ENCODE data around the gene ZNF625. TPM values are rescaled to one million over a fixed set of nuclear protein-coding genes. Genes with fewer than 3 reads are reported as not detected.
A peak's percentile ranks its signal among the peaks of the same experiment; 100 is the strongest.

Gene ZNF625
- polyA plus RNA-seq, 1 of the 3 experiments (the other 2 are of a cell fraction) = 1.9 TPM

DNA sequence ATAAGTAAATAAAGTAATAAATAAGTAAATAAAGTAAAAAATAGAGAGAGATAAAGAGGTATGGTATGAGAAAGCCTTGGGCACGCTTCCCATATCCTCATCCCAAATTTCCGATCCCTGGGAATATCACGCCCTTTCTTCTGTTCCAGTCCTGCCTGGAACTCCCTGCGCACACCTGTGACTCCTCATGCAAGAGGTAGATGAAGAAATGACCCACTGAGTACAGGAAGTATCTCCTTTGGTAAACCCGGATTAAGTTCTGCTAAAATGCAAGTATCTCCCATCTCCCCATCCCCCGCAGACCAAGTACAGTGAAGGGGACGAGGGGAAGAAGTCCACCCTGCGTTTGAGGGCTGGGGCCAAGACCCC lies 6.0 kb upstream of the ZNF625 start:
- peak overlapping the region; percentile 99 for H2AFZ ChIP-seq (ENCODE audit: low read depth)
- H3K4me1 ChIP-seq (ENCODE audit: control insufficient read depth in 1 of 2, insufficient read depth in 2 of 2, low read depth in 1 of 2, low read length in 1 of 2) = peaks cover 7 to 11% of the 10 kb centered on the region in 2 experiments; a peak in 2 of 4 replicates
- peaks cover 0 to 12% of the 10 kb centered on the region in 2 experiments for H3K36me3 ChIP-seq (replicated peaks in 1 of 2; ENCODE audit: control insufficient read depth in 1 of 2, insufficient read depth in 2 of 2, low read length in 1 of 2)
- peaks cover 14% of the 10 kb centered on the region for H3F3A ChIP-seq (replicated peaks; ENCODE audit: insufficient read depth)
- peak overlapping the region; percentile 87 for H3K4me2 ChIP-seq
- H3K79me2 ChIP-seq (ENCODE audit: insufficient read depth) = peaks cover 44% of the 10 kb centered on the region
- no peak for DNase-seq
- WGBS (ENCODE audit: low lambda C conversion rate) = 5% methylated on average over 8 of the region's 8 CpGs
- H3K9me2 ChIP-seq = no peaks in the 10 kb centered on the region
- no peaks in the 10 kb centered on the region for H3K27me3 ChIP-seq (ENCODE audit: insufficient read depth)
- ChIA-PET CTCF (interaction anchor here (0.6 to 2.6 kb wide), 3 partner anchors 10 to 22 kb away, joined by 3 to 11 read pairs (median 4); partner anchors contain the start of gene ZNF20), POLR2A (interaction anchor here (0.7 to 1.6 kb wide), 4 partner anchors 127 to 278 kb away, joined by 3 to 7 read pairs (median 4); partner anchors contain the start of genes ZNF433, ZNF443 and ZNF563)
- peak overlapping the region; percentile 91 to 98 for H3K4me3 ChIP-seq (ENCODE audit: low read depth in 2 of 2, low read length in 1 of 2)
- H3K9me3 ChIP-seq = no peaks in the 10 kb centered on the region
- H3K9ac ChIP-seq = peak overlapping the region; percentile 96; the same call in 1 of the 2 replicates
- TF ChIP-seq POLR2AphosphoS5 (IDR thresholded peaks at IDR 0.05; ENCODE audit: low read depth, low read length) (no peak), GATA2 (CRISPR knock-in tag; IDR thresholded peaks at IDR 0.05) (no peak), SMC3 (IDR thresholded peaks at IDR 0.05; ENCODE audit: low read depth, low read length) (no peak), RXRA (IDR thresholded peaks at IDR 0.05; ENCODE audit: borderline replicate concordance, low read depth) (no peak), FOSL2 (IDR thresholded peaks at IDR 0.05; ENCODE audit: borderline replicate concordance, low read depth) (no peak), NFIC (IDR thresholded peaks at IDR 0.05; ENCODE audit: borderline replicate concordance) (no peak), EZH2phosphoT487 (IDR thresholded peaks at IDR 0.05; ENCODE audit: borderline replicate concordance, low read depth) (no peak), ELF1 (IDR thresholded peaks at IDR 0.05) (no peak), SIN3A (IDR thresholded peaks at IDR 0.05; ENCODE audit: borderline replicate concordance, low read depth, low read length) (no peak), MEF2A (IDR thresholded peaks at IDR 0.05; ENCODE audit: borderline replicate concordance, low read depth) (no peak), YY1 (IDR thresholded peaks at IDR 0.05; ENCODE audit: low read depth) (no peak), RAD21 (IDR thresholded peaks at IDR 0.05; ENCODE audit: low read length) (no peak), JUND (IDR thresholded peaks at IDR 0.05) (no peak), RCOR1 (IDR thresholded peaks at IDR 0.05; ENCODE audit: low read length) (no peak), NRF1 (IDR thresholded peaks at IDR 0.05; ENCODE audit: low read depth, low read length) (no peak)
- TF ChIP-seq, protein P1, sequence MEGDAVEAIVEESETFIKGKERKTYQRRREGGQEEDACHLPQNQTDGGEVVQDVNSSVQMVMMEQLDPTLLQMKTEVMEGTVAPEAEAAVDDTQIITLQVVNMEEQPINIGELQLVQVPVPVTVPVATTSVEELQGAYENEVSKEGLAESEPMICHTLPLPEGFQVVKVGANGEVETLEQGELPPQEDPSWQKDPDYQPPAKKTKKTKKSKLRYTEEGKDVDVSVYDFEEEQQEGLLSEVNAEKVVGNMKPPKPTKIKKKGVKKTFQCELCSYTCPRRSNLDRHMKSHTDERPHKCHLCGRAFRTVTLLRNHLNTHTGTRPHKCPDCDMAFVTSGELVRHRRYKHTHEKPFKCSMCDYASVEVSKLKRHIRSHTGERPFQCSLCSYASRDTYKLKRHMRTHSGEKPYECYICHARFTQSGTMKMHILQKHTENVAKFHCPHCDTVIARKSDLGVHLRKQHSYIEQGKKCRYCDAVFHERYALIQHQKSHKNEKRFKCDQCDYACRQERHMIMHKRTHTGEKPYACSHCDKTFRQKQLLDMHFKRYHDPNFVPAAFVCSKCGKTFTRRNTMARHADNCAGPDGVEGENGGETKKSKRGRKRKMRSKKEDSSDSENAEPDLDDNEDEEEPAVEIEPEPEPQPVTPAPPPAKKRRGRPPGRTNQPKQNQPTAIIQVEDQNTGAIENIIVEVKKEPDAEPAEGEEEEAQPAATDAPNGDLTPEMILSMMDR (IDR thresholded peaks at IDR 0.05) = no peak
- TF ChIP-seq, protein P2, sequence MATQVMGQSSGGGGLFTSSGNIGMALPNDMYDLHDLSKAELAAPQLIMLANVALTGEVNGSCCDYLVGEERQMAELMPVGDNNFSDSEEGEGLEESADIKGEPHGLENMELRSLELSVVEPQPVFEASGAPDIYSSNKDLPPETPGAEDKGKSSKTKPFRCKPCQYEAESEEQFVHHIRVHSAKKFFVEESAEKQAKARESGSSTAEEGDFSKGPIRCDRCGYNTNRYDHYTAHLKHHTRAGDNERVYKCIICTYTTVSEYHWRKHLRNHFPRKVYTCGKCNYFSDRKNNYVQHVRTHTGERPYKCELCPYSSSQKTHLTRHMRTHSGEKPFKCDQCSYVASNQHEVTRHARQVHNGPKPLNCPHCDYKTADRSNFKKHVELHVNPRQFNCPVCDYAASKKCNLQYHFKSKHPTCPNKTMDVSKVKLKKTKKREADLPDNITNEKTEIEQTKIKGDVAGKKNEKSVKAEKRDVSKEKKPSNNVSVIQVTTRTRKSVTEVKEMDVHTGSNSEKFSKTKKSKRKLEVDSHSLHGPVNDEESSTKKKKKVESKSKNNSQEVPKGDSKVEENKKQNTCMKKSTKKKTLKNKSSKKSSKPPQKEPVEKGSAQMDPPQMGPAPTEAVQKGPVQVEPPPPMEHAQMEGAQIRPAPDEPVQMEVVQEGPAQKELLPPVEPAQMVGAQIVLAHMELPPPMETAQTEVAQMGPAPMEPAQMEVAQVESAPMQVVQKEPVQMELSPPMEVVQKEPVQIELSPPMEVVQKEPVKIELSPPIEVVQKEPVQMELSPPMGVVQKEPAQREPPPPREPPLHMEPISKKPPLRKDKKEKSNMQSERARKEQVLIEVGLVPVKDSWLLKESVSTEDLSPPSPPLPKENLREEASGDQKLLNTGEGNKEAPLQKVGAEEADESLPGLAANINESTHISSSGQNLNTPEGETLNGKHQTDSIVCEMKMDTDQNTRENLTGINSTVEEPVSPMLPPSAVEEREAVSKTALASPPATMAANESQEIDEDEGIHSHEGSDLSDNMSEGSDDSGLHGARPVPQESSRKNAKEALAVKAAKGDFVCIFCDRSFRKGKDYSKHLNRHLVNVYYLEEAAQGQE (IDR thresholded peaks at IDR 0.05; ENCODE audit: low read depth, low read length) = no peak
- TF ChIP-seq, protein P3, sequence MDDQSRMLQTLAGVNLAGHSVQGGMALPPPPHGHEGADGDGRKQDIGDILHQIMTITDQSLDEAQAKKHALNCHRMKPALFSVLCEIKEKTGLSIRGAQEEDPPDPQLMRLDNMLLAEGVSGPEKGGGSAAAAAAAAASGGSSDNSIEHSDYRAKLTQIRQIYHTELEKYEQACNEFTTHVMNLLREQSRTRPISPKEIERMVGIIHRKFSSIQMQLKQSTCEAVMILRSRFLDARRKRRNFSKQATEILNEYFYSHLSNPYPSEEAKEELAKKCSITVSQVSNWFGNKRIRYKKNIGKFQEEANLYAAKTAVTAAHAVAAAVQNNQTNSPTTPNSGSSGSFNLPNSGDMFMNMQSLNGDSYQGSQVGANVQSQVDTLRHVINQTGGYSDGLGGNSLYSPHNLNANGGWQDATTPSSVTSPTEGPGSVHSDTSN (IDR thresholded peaks at IDR 0.05) = no peak
- TF ChIP-seq, protein P4, sequence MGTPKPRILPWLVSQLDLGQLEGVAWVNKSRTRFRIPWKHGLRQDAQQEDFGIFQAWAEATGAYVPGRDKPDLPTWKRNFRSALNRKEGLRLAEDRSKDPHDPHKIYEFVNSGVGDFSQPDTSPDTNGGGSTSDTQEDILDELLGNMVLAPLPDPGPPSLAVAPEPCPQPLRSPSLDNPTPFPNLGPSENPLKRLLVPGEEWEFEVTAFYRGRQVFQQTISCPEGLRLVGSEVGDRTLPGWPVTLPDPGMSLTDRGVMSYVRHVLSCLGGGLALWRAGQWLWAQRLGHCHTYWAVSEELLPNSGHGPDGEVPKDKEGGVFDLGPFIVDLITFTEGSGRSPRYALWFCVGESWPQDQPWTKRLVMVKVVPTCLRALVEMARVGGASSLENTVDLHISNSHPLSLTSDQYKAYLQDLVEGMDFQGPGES (IDR thresholded peaks at IDR 0.05; ENCODE audit: low read depth, low read length) = no peak
- peak overlapping the region in 1 of 2 experiments; percentile 92; a peak in 1 of 4 replicates for H3K27ac ChIP-seq (ENCODE audit: low read depth in 2 of 2, low read length in 1 of 2)
- H4K20me1 ChIP-seq (ENCODE audit: insufficient read depth) = 0 out of 2 replicates have a peak, but pooled peaks cover 3% of the 10 kb centered on the region

Data from SK-N-SH (cell line).